Measurements from ENCODE around the gene NUTM2D. TPM values are rescaled to one million over a fixed set of nuclear protein-coding genes. Genes with fewer than 3 reads are reported as not detected.
"Not testable (repeated sequence)": the region's sequence is repeated elsewhere in the genome, so short reads cannot be mapped to it uniquely, and the experiment has no call there.

Gene NUTM2D
- total RNA-seq, 3 donors from 2014 or later, result 2.4 to 2.9 (median 2.8) TPM

- H3K36me3 ChIP-seq; DNase-seq (ENCODE audit: low spot score in 2 of 2); intact Hi-C loops (cut with DNase I; ENCODE audit: low total_unique reads); H3K27me3 ChIP-seq; H3K27ac ChIP-seq; H3K9me3 ChIP-seq; H3K4me3 ChIP-seq; H3K4me1 ChIP-seq: not testable (repeated sequence)
Observed at GRCh38 chr10:87384283-87384682, 26.7 kb downstream of the NUTM2D start.

GRCh38 chr10:87385762-87386360 lies 28.3 kb downstream of the NUTM2D start:
- H3K27me3 ChIP-seq; DNase-seq (ENCODE audit: low spot score in 2 of 2); intact Hi-C loops (cut with DNase I; ENCODE audit: low total_unique reads); H3K9me3 ChIP-seq; H3K4me1 ChIP-seq; H3K27ac ChIP-seq; H3K4me3 ChIP-seq; H3K36me3 ChIP-seq: not testable (repeated sequence)

GRCh38 chr10:87391360-87391759 lies 33.8 kb downstream of the NUTM2D start:
- DNase-seq (ENCODE audit: low spot score in 2 of 2); H3K4me3 ChIP-seq; intact Hi-C loops (cut with DNase I; ENCODE audit: low total_unique reads); H3K27ac ChIP-seq; H3K4me1 ChIP-seq; H3K36me3 ChIP-seq; H3K27me3 ChIP-seq; H3K9me3 ChIP-seq: not testable (repeated sequence)

GRCh38 chr10:87396206-87396605 lies 38.7 kb downstream of the NUTM2D start:
- H3K9me3 ChIP-seq; H3K27ac ChIP-seq; intact Hi-C loops (cut with DNase I; ENCODE audit: low total_unique reads); H3K27me3 ChIP-seq; H3K4me1 ChIP-seq; H3K4me3 ChIP-seq; DNase-seq (ENCODE audit: low spot score in 2 of 2); H3K36me3 ChIP-seq: not testable (repeated sequence)

GRCh38 chr10:87398436-87398835 lies 40.9 kb downstream of the NUTM2D start:
- H3K4me1 ChIP-seq; intact Hi-C loops (cut with DNase I; ENCODE audit: low total_unique reads); H3K27me3 ChIP-seq; H3K9me3 ChIP-seq; DNase-seq (ENCODE audit: low spot score in 2 of 2); H3K4me3 ChIP-seq; H3K27ac ChIP-seq; H3K36me3 ChIP-seq: not testable (repeated sequence)

- H3K4me3 ChIP-seq; intact Hi-C loops (cut with DNase I; ENCODE audit: low total_unique reads); DNase-seq (ENCODE audit: low spot score in 2 of 2); H3K27ac ChIP-seq; H3K4me1 ChIP-seq; H3K36me3 ChIP-seq; H3K9me3 ChIP-seq; H3K27me3 ChIP-seq: not testable (repeated sequence)
Observed at GRCh38 chr10:87407516-87408467, 50.2 kb downstream of the NUTM2D start.

- DNase-seq (ENCODE audit: low spot score in 2 of 2); H3K9me3 ChIP-seq; H3K27me3 ChIP-seq; H3K36me3 ChIP-seq; H3K4me1 ChIP-seq; intact Hi-C loops (cut with DNase I; ENCODE audit: low total_unique reads); H3K4me3 ChIP-seq; H3K27ac ChIP-seq: not testable (repeated sequence)
Observed at GRCh38 chr10:87413921-87414320, 56.4 kb downstream of the NUTM2D start.

Other genes with a start within 250 kb of the NUTM2D start
- gene NUTM2A, start 132.3 kb upstream of the NUTM2D start, total RNA-seq, result 1 to 10 TPM in 2 of 3 donors, under 1 TPM in 1; 0.98 to 2.9 (median 1.3) TPM
- 10 to 100 TPM; 13.0 to 22.0 (median 18.7) TPM for gene MINPP1, start 147.1 kb downstream of the NUTM2D start, total RNA-seq